C4-2B (cell line): ENCODE data around the gene NSUN6.

ENCODE experiments used
- ZFX ChIP-seq: fragments of 450-650 bp; IDR thresholded peaks from 2 replicates; pipeline ENCODE4 v1.6.1; 2017
- TF ChIP-seq, protein P1 (sequence below): fragments of 450-650 bp; conservative IDR thresholded peaks from 2 replicates; pipeline ENCODE4 v1.5.1; 2017; ENCODE audit warnings: mild to moderate bottlenecking

- TF ChIP-seq, protein P1, sequence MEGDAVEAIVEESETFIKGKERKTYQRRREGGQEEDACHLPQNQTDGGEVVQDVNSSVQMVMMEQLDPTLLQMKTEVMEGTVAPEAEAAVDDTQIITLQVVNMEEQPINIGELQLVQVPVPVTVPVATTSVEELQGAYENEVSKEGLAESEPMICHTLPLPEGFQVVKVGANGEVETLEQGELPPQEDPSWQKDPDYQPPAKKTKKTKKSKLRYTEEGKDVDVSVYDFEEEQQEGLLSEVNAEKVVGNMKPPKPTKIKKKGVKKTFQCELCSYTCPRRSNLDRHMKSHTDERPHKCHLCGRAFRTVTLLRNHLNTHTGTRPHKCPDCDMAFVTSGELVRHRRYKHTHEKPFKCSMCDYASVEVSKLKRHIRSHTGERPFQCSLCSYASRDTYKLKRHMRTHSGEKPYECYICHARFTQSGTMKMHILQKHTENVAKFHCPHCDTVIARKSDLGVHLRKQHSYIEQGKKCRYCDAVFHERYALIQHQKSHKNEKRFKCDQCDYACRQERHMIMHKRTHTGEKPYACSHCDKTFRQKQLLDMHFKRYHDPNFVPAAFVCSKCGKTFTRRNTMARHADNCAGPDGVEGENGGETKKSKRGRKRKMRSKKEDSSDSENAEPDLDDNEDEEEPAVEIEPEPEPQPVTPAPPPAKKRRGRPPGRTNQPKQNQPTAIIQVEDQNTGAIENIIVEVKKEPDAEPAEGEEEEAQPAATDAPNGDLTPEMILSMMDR: no peak
- no peak for TF ChIP-seq ZFX
These were observed 52.0 kb downstream of the NSUN6 start for GRCh38 chr10:18599392-18599791.
